HCEC 1CT (cell line): ENCODE measurements around the gene NR0B1.

Source experiments
- DNase-seq: peaks from one replicate; pipeline ENCODE4 v3.0.0-alpha.2; 2017

The NR0B1 gene

GRCh38 chrX:30262763-30263162, 46.4 kb downstream of the NR0B1 start:
- DNase-seq: no peak

- no peak for DNase-seq
These were observed 48.2 kb downstream of the NR0B1 start for GRCh38 chrX:30261012-30261411.

DNA sequence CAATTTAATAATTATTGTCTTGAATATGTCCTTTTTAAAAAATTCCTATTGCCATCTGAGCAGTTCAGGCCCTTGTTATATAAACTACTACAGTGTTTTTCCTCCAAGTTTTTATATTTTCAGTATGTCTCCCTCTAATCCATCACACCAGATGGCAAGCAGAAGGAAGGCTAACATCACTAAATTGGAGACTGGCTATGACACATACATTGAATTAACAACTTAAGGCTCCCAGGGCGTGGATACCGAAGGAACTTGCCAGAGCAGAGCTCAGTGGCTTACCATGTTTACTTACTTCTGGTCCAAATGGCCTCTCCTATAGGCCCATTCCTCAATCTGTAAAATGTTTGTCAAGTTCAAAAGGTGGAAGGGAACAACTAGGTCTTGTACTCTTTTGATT, 49.3 kb downstream of the NR0B1 start:
- DNase-seq: no peak
